Naive thymus-derived CD4-positive, alpha-beta T cell (primary cell): Measurements from ENCODE around the gene ZG16B. TPM values are rescaled to one million over a fixed set of nuclear protein-coding genes. Genes with fewer than 3 reads are reported as not detected.
A peak's percentile ranks its signal among the peaks of the same experiment; 100 is the strongest.

Experiments used
- ATAC-seq: fragments of 150-1000 bp; cut with Tn5 transposase; 2 replicates; pipeline ENCODE4 v1.10.0; 2021; ENCODE audit warnings: mild to moderate bottlenecking, moderate library complexity
- CTCF ChIA-PET: fragments of 350-600 bp; sonication (Branson Sonifier 250); formaldehyde crosslinking; loops from one replicate; lab custom pipeline; 2021; ENCODE audit warnings: antibody characterized with exemption; lab: Charles Lee
- POLR2A ChIA-PET: fragments of 350-600 bp; sonication (Branson Sonifier 250); formaldehyde crosslinking; loops from one replicate; lab custom pipeline; 2021; ENCODE audit warnings: antibody characterized with exemption, inconsistent platforms; lab: Charles Lee
- DNase-seq, 9 donors: peaks; one replicate each; pipeline versions ENCODE4 v3.0.0 to v3.0.0-alpha.2; 2020 to 2022; ENCODE audit warnings: mixed read lengths in 1 of 9
- H3K27ac ChIP-seq: one replicate; pipeline ENCODE4 v1.7.0; 2013; ENCODE audit warnings: mild to moderate bottlenecking, low read depth, low read length, moderate library complexity
- H3K27me3 ChIP-seq, 2 donors: one replicate each; pipeline ENCODE4 v1.7.0; 2013; ENCODE audit warnings: low read length in 2 of 2, mild to moderate bottlenecking in 2 of 2, moderate library complexity in 2 of 2; ENCODE audit not compliant: control insufficient read depth in 2 of 2, insufficient read depth in 2 of 2
- H3K36me3 ChIP-seq, 3 experiments: 1 replicate in 2 of 3; 2 replicates in 1 of 3; pipeline ENCODE4 v1.7.0; 2013; ENCODE audit warnings: low read length in 3 of 3, mild to moderate bottlenecking in 3 of 3, moderate library complexity in 1 of 3; ENCODE audit not compliant: insufficient read depth in 3 of 3, control insufficient read depth in 2 of 3
- H3K4me1 ChIP-seq, 2 donors: one replicate each; pipeline ENCODE4 v1.7.0; 2013; ENCODE audit warnings: low read length in 2 of 2, mild to moderate bottlenecking in 2 of 2, moderate library complexity in 1 of 2; ENCODE audit not compliant: control insufficient read depth in 2 of 2, insufficient read depth in 2 of 2
- H3K4me3 ChIP-seq: 2 replicates; pipeline ENCODE4 v1.7.0; 2013; ENCODE audit warnings: mild to moderate bottlenecking, low read length
- H3K9me3 ChIP-seq, 3 experiments: 1 replicate in 2 of 3; 2 replicates in 1 of 3; pipeline ENCODE4 v1.7.0; 2013; ENCODE audit warnings: low read length in 3 of 3; ENCODE audit not compliant: control insufficient read depth in 2 of 3
- H3K27ac Mint-ChIP-seq, 9 donors: one replicate each; pipeline ENCODE4 v1.8.0; 2020 to 2022; ENCODE audit warnings: mixed read lengths in 9 of 9, mild to moderate bottlenecking in 8 of 9, moderate library complexity in 5 of 9, inconsistent platforms in 2 of 9
- H3K27me3 Mint-ChIP-seq, 5 donors: one replicate each; pipeline ENCODE4 v1.8.0; 2021 to 2022; ENCODE audit warnings: mixed read lengths in 5 of 5, mild to moderate bottlenecking in 1 of 5
- H3K36me3 Mint-ChIP-seq, 5 donors: one replicate each; pipeline ENCODE4 v1.8.0; 2020 to 2022; ENCODE audit warnings: mixed read lengths in 5 of 5, mild to moderate bottlenecking in 3 of 5, inconsistent platforms in 1 of 5
- H3K4me1 Mint-ChIP-seq, 7 donors: one replicate each; pipeline ENCODE4 v1.8.0; 2020 to 2022; ENCODE audit warnings: mixed read lengths in 7 of 7, mild to moderate bottlenecking in 3 of 7, inconsistent platforms in 1 of 7
- H3K4me3 Mint-ChIP-seq, 10 donors: one replicate each; pipeline ENCODE4 v1.8.0; 2020 to 2022; ENCODE audit warnings: mild to moderate bottlenecking in 10 of 10, mixed read lengths in 10 of 10, moderate library complexity in 6 of 10, inconsistent platforms in 2 of 10
- H3K9me3 Mint-ChIP-seq, 11 donors: one replicate each; pipeline ENCODE4 v1.8.0; 2020 to 2022; ENCODE audit warnings: mixed read lengths in 11 of 11, mild to moderate bottlenecking in 4 of 11, inconsistent platforms in 1 of 11, moderate library complexity in 1 of 11
- intact Hi-C, 2 donors: fragments of 100-400 bp; cut with micrococcal nuclease; formaldehyde crosslinking; loops; one replicate each; pipeline ENCODE4 v1.15.1; 2023
- polyA plus RNA-seq, 2 donors: library from polyadenylated mRNA; unstranded; fragments of 300-500 nt; fragmentation: Illumina TruSeq; gene quantifications; one replicate each; pipeline ENCODE4 v1.2.3, GENCODE V29; 2021
- total RNA-seq, 6 experiments: library from RNA in 5 of 6; stranded (reverse) in 5 of 6; gene quantifications; 1 replicate in 5 of 6; 2 replicates in 1 of 6; pipeline ENCODE4 v1.2.3 and lab custom pipeline; 2021 to 2026

Gene ZG16B
- total and polyA plus RNA-seq, 7 experiments from 2014 or later, result 2.3 to 17.2 TPM; not detected in 5

GRCh38 chr16:2855536-2855935 is 25.4 kb downstream of the ZG16B start:
- Mint-ChIP-seq H3K9me3 (peaks cover 4 to 14% (median 9%) of the 10 kb centered on the region in 11 donors), H3K27ac (peak overlapping the region in 1 of 9 donors; percentile 51), H3K27me3 (peaks cover 5 to 10% (median 7%) of the 10 kb centered on the region in 5 donors), H3K4me1 (peaks cover 3 to 11% (median 5%) of the 10 kb centered on the region in 7 donors), H3K36me3 (peaks cover 0 to 9% (median 4%) of the 10 kb centered on the region in 5 donors), H3K4me3 (peak overlapping the region in 1 of 10 donors; percentile 33)
- H3K9me3 ChIP-seq, result peaks cover 0 to 7% (median 0%) of the 10 kb centered on the region in 3 experiments
- ChIA-PET POLR2A (no interaction called here), CTCF (no interaction called here)
- ATAC-seq, result no peak
- no peaks in the 10 kb centered on the region for H3K36me3 ChIP-seq
- intact Hi-C loops, result no loop called here
- peaks cover 0 to 6% of the 10 kb centered on the region in 2 donors for H3K27me3 ChIP-seq
- peaks cover 3 to 12% of the 10 kb centered on the region in 2 donors for H3K4me1 ChIP-seq
- H3K27ac ChIP-seq, result no peak overlapping the region
- no peak overlapping the region for H3K4me3 ChIP-seq
- no peak for DNase-seq

GRCh38 chr16:2856061-2856670 is 26.1 kb downstream of the ZG16B start:
- peak in 1 of 9 donors; percentile 17 for DNase-seq
- peaks cover 3 to 11% (median 5%) of the 10 kb centered on the region in 7 donors for H3K4me1 Mint-ChIP-seq

GRCh38 chr16:2856686-2857450 is 26.8 kb downstream of the ZG16B start:
- H3K4me1 ChIP-seq, result peaks cover 3 to 12% of the 10 kb centered on the region in 2 donors
- H3K4me3 Mint-ChIP-seq, result peak overlapping the region in 1 of 10 donors; percentile 63
- POLR2A ChIA-PET, result no interaction called here
- no peak overlapping the region for H3K4me3 ChIP-seq
- DNase-seq (no peak), ATAC-seq (no peak)
- H3K36me3 Mint-ChIP-seq, result peaks cover 0 to 13% (median 5%) of the 10 kb centered on the region in 5 donors
- CTCF ChIA-PET, result interaction anchor here (0.6 to 0.7 kb wide), 2 partner anchors 11 to 175 kb away, joined by 3 read pairs; no protein-coding TSS in a partner anchor
- peaks cover 0 to 11% (median 0%) of the 10 kb centered on the region in 3 experiments for H3K9me3 ChIP-seq
- peaks cover 0 to 6% of the 10 kb centered on the region in 2 donors for H3K27me3 ChIP-seq
- peaks cover 3 to 11% (median 5%) of the 10 kb centered on the region in 7 donors for H3K4me1 Mint-ChIP-seq
- peak overlapping the region in 2 of 9 donors; percentile 12 to 66 for H3K27ac Mint-ChIP-seq
- intact Hi-C loops, result no loop called here
- no peak overlapping the region for H3K27ac ChIP-seq
- peaks cover 6 to 19% (median 9%) of the 10 kb centered on the region in 11 donors for H3K9me3 Mint-ChIP-seq
- no peaks in the 10 kb centered on the region for H3K36me3 ChIP-seq
- H3K27me3 Mint-ChIP-seq, result peaks cover 5 to 16% (median 10%) of the 10 kb centered on the region in 5 donors

More at GRCh38 chr16:2856061-2856670, 26.1 kb downstream of the ZG16B start:
- H3K27me3 ChIP-seq, result peaks cover 0 to 6% of the 10 kb centered on the region in 2 donors
- ChIA-PET CTCF (interaction anchor here (0.6 to 0.7 kb wide), 2 partner anchors 12 to 176 kb away, joined by 3 read pairs; no protein-coding TSS in a partner anchor), POLR2A (no interaction called here)
- H3K36me3 ChIP-seq, result no peaks in the 10 kb centered on the region
- H3K4me3 ChIP-seq, result no peak overlapping the region
- Mint-ChIP-seq H3K27me3 (peaks cover 5 to 12% (median 7%) of the 10 kb centered on the region in 5 donors), H3K27ac (peak overlapping the region in 1 of 9 donors; percentile 66), H3K36me3 (peaks cover 0 to 11% (median 4%) of the 10 kb centered on the region in 5 donors), H3K9me3 (peaks cover 4 to 15% (median 9%) of the 10 kb centered on the region in 11 donors), H3K4me3 (peak overlapping the region in 3 of 10 donors; percentile 4 to 63 (median 36))
- intact Hi-C loops, result no loop called here
- peaks cover 0 to 11% (median 0%) of the 10 kb centered on the region in 3 experiments for H3K9me3 ChIP-seq
- peaks cover 3 to 12% of the 10 kb centered on the region in 2 donors for H3K4me1 ChIP-seq
- peak; percentile 43 for ATAC-seq
- no peak overlapping the region for H3K27ac ChIP-seq

GRCh38 chr16:2857451-2858244 is 27.5 kb downstream of the ZG16B start, which contains the start of gene PRSS22:
PRSS22 (minus strand) TSS chr16:2858170; CDS start chr16:2858104, 66 bp downstream.
- Histone ChIP-seq H3K4me1 (peaks cover 3 to 12% of the 10 kb centered on the region in 2 donors), H3K4me3 (peak within 1 kb of the TSS; percentile 46), H3K36me3 (no peaks in the 10 kb centered on the region), H3K9me3 (peaks cover 0 to 11% (median 0%) of the 10 kb centered on the region in 3 experiments), H3K27ac (no peak within 1 kb of the TSS), H3K27me3 (peaks cover 0 to 6% of the 10 kb centered on the region in 2 donors)
- peaks cover 0 to 13% (median 5%) of the 10 kb centered on the region in 5 donors for H3K36me3 Mint-ChIP-seq
- peaks cover 6 to 19% (median 9%) of the 10 kb centered on the region in 11 donors for H3K9me3 Mint-ChIP-seq
- DNase-seq (peak in 2 of 9 donors; percentile 16 to 20), ATAC-seq (peak; percentile 42)
- peak within 1 kb of the TSS in 5 of 9 donors; percentile 7 to 76 (median 56) for H3K27ac Mint-ChIP-seq
- peaks cover 5 to 16% (median 10%) of the 10 kb centered on the region in 5 donors for H3K27me3 Mint-ChIP-seq
- peaks cover 3 to 10% (median 5%) of the 10 kb centered on the region in 7 donors for H3K4me1 Mint-ChIP-seq
- intact Hi-C loops, result no loop called here
- CTCF ChIA-PET, result no interaction called here
- H3K4me3 Mint-ChIP-seq, result peak within 1 kb of the TSS; percentile 78 to 93 (median 84)
- POLR2A ChIA-PET, result no interaction called here

- no peak overlapping the region for H3K27ac ChIP-seq
- Mint-ChIP-seq H3K27me3 (peaks cover 5 to 16% (median 10%) of the 10 kb centered on the region in 5 donors), H3K36me3 (peaks cover 0 to 13% (median 5%) of the 10 kb centered on the region in 5 donors), H3K4me3 (peak overlapping the region in 3 of 10 donors; percentile 81 to 93 (median 93)), H3K4me1 (peaks cover 3 to 10% (median 5%) of the 10 kb centered on the region in 7 donors), H3K9me3 (peaks cover 6 to 19% (median 9%) of the 10 kb centered on the region in 11 donors), H3K27ac (no peak overlapping the region)
- H3K9me3 ChIP-seq, result peaks cover 0 to 11% (median 0%) of the 10 kb centered on the region in 3 experiments
- no peaks in the 10 kb centered on the region for H3K36me3 ChIP-seq
- H3K4me3 ChIP-seq, result peak overlapping the region; percentile 46
- H3K27me3 ChIP-seq, result peaks cover 0 to 6% of the 10 kb centered on the region in 2 donors
- H3K4me1 ChIP-seq, result peaks cover 3 to 12% of the 10 kb centered on the region in 2 donors
- ChIA-PET POLR2A (no interaction called here), CTCF (no interaction called here)
- peak; percentile 33 for ATAC-seq
- intact Hi-C loops, result no loop called here
- DNase-seq, result no peak
Measured at GRCh38 chr16:2858245-2859025, 28.3 kb downstream of the ZG16B start.
